Fibroblast of lung (primary cell): ENCODE measurements around the gene SEMA5A. TPM values are rescaled to one million over a fixed set of nuclear protein-coding genes. Genes with fewer than 3 reads are reported as not detected.

Experiments
- DNase-seq, 2 donors: peaks; one replicate each; pipeline versions ENCODE4 v3.0.0 to v3.0.0-alpha.2; 2010; ENCODE audit warnings: low read depth in 2 of 2
- H2AFZ ChIP-seq: 2 replicates; pipeline ENCODE4 v1.5.1; 2012; ENCODE audit warnings: low read length, control low read depth, inconsistent platforms
- H3K27ac ChIP-seq: 2 replicates; pipeline ENCODE4 v1.5.1; 2011; ENCODE audit warnings: low read length, control low read depth; ENCODE audit not compliant: insufficient read depth
- H3K27me3 ChIP-seq: 2 replicates; pipeline ENCODE4 v1.5.1; 2011; ENCODE audit warnings: mild to moderate bottlenecking, low read length; ENCODE audit not compliant: control insufficient read depth, insufficient read depth
- H3K36me3 ChIP-seq: 2 replicates; pipeline ENCODE4 v1.5.1; 2011; ENCODE audit warnings: low read length; ENCODE audit not compliant: control insufficient read depth, insufficient read depth
- H3K4me1 ChIP-seq: 2 replicates; pipeline ENCODE4 v1.5.1; 2011; ENCODE audit warnings: low read length; ENCODE audit not compliant: control insufficient read depth, insufficient read depth; ENCODE audit errors: extremely low read depth
- H3K4me2 ChIP-seq: 2 replicates; pipeline ENCODE4 v1.5.1; 2011; ENCODE audit warnings: low read length, control low read depth; ENCODE audit not compliant: insufficient read depth; ENCODE audit errors: extremely low read depth
- H3K4me3 ChIP-seq, 4 experiments: fragments of 200-600 bp in 1 of 4; sonication (generic) in 1 of 4; replicated peaks in 1 of 4; 2 replicates each; pipeline ENCODE4 v1.5.1; 2011 to 2016; ENCODE audit warnings: low read length in 4 of 4, low read depth in 3 of 4, mild to moderate bottlenecking in 3 of 4, control low read depth in 2 of 4, inconsistent platforms in 1 of 4, mixed read lengths in 1 of 4; ENCODE audit not compliant: insufficient read depth in 1 of 4; ENCODE audit errors: control extremely low read depth in 1 of 4
- H3K79me2 ChIP-seq: 2 replicates; pipeline ENCODE4 v1.5.1; 2012; ENCODE audit warnings: mild to moderate bottlenecking, low read length, inconsistent platforms; ENCODE audit not compliant: control insufficient read depth, insufficient read depth
- H3K9ac ChIP-seq: 2 replicates; pipeline ENCODE4 v1.5.1; 2011; ENCODE audit warnings: mild to moderate bottlenecking, low read length, control low read depth; ENCODE audit not compliant: insufficient read depth
- H3K9me3 ChIP-seq: 2 replicates; pipeline ENCODE4 v1.5.1; 2012; ENCODE audit warnings: low read depth, low read length; ENCODE audit not compliant: control insufficient read depth, insufficient read depth
- H4K20me1 ChIP-seq: 2 replicates; pipeline ENCODE4 v1.5.1; 2011; ENCODE audit warnings: low read length; ENCODE audit not compliant: control insufficient read depth, insufficient read depth; ENCODE audit errors: extremely low read depth
- EZH2 ChIP-seq: IDR thresholded peaks from 2 replicates; pipeline ENCODE4 v1.5.1; 2012; ENCODE audit warnings: low read length, control low read depth, mild to moderate bottlenecking; ENCODE audit errors: missing control alignments
- polyA plus RNA-seq, 2 donors: library from polyadenylated mRNA; depleted of rRNA in 1 of 2; stranded (reverse) in 1 of 2; unstranded in 1 of 2; fragments of >200 nt; gene quantifications; 2 replicates each; pipeline ENCODE4 v1.2.1, GENCODE V29; 2011 to 2012; ENCODE audit warnings: missing spikeins in 1 of 2
- total RNA-seq: library from RNA; depleted of rRNA; stranded (reverse); fragments of >200 nt; gene quantifications from 2 replicates; pipeline ENCODE4 v1.2.1, GENCODE V29; 2014
- TF ChIP-seq, protein P1 (sequence below), 2 donors: IDR thresholded peaks in 1 of 2; conservative IDR thresholded peaks in 1 of 2; 1 replicate in 1 of 2; 2 replicates in 1 of 2; pipeline ENCODE4 v1.5.1; 2011 to 2012; ENCODE audit warnings: low read length in 2 of 2, control low read depth in 1 of 2, inconsistent platforms in 1 of 2, low read depth in 1 of 2, mild to moderate bottlenecking in 1 of 2

SEMA5A gene
- total and polyA plus RNA-seq, 2 donors (not counting 1 experiment from before 2014, with no cell fraction given): 30.6 to 49.0 TPM

DNA sequence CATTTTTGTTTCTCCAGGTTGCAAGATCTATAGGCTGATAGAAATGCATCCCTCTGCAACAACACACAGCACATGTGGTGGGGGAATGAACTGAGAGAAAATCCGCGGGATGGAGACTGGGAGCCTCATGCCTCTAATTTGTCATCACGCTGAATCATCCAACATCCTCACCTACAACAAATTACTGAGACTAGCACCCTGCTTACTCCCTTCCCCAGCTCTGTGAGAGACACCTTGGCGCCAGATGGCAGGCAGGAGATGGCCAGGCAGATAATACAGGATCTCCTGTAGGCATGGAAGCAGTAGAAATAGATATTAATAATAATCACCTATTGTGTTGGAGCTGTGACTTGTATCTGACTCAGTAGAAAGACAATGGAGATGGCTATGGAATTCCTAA, 276.9 kb downstream of the SEMA5A start:
- H3K36me3 ChIP-seq: no peaks in the 10 kb centered on the region
- peak in 1 of 2 donors; percentile 38 for DNase-seq
- no peak overlapping the region for H3K9ac ChIP-seq
- no peak overlapping the region for H3K4me2 ChIP-seq
- no peak for TF ChIP-seq EZH2
- TF ChIP-seq, protein P1, sequence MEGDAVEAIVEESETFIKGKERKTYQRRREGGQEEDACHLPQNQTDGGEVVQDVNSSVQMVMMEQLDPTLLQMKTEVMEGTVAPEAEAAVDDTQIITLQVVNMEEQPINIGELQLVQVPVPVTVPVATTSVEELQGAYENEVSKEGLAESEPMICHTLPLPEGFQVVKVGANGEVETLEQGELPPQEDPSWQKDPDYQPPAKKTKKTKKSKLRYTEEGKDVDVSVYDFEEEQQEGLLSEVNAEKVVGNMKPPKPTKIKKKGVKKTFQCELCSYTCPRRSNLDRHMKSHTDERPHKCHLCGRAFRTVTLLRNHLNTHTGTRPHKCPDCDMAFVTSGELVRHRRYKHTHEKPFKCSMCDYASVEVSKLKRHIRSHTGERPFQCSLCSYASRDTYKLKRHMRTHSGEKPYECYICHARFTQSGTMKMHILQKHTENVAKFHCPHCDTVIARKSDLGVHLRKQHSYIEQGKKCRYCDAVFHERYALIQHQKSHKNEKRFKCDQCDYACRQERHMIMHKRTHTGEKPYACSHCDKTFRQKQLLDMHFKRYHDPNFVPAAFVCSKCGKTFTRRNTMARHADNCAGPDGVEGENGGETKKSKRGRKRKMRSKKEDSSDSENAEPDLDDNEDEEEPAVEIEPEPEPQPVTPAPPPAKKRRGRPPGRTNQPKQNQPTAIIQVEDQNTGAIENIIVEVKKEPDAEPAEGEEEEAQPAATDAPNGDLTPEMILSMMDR (conservative IDR thresholded peaks at IDR 0.05 in 1 of 2, IDR thresholded peaks at IDR 0.05 in 1 of 2; ENCODE audit: low read depth in 1 of 2, low read length in 2 of 2): no peak
- H3K4me1 ChIP-seq: peaks cover 6% of the 10 kb centered on the region
- no peaks in the 10 kb centered on the region for H3K9me3 ChIP-seq
- no peaks in the 10 kb centered on the region for H3K27me3 ChIP-seq
- no peak overlapping the region for H3K27ac ChIP-seq
- H2AFZ ChIP-seq: no peak overlapping the region
- H3K79me2 ChIP-seq: no peaks in the 10 kb centered on the region
- no peak overlapping the region for H3K4me3 ChIP-seq
- no peaks in the 10 kb centered on the region for H4K20me1 ChIP-seq

DNA sequence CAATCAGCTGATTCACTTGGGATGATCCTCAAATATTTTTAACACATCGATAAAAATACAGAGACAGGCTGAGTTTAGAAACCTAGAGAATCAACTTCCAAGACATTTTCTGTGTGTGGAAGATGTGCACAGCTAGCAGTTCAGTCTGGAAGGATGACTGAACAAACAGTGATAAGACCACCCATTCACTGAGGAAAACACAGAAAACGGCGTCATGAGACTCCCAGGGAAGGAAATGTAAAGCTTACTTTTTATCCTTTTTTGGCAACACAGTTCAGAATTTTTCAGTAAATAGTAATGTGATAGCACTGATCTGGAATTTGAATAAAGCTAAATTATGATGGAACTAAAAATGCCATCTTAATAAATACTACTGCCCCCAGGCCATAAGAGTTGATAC, 277.6 kb downstream of the SEMA5A start:
- peaks cover 6% of the 10 kb centered on the region for H3K4me1 ChIP-seq
- H3K9me3 ChIP-seq: no peaks in the 10 kb centered on the region
- H3K27ac ChIP-seq: no peak overlapping the region
- H3K4me3 ChIP-seq: no peak overlapping the region
- peak in 1 of 2 donors; percentile 11 for DNase-seq
- no peak for TF ChIP-seq EZH2
- TF ChIP-seq, protein P1 (conservative IDR thresholded peaks at IDR 0.05 in 1 of 2, IDR thresholded peaks at IDR 0.05 in 1 of 2; ENCODE audit: low read depth in 1 of 2, low read length in 2 of 2): no peak
- H3K79me2 ChIP-seq: no peaks in the 10 kb centered on the region
- no peaks in the 10 kb centered on the region for H3K27me3 ChIP-seq
- H4K20me1 ChIP-seq: no peaks in the 10 kb centered on the region
- H3K4me2 ChIP-seq: no peak overlapping the region
- no peak overlapping the region for H3K9ac ChIP-seq
- H2AFZ ChIP-seq: no peak overlapping the region
- H3K36me3 ChIP-seq: no peaks in the 10 kb centered on the region

DNA sequence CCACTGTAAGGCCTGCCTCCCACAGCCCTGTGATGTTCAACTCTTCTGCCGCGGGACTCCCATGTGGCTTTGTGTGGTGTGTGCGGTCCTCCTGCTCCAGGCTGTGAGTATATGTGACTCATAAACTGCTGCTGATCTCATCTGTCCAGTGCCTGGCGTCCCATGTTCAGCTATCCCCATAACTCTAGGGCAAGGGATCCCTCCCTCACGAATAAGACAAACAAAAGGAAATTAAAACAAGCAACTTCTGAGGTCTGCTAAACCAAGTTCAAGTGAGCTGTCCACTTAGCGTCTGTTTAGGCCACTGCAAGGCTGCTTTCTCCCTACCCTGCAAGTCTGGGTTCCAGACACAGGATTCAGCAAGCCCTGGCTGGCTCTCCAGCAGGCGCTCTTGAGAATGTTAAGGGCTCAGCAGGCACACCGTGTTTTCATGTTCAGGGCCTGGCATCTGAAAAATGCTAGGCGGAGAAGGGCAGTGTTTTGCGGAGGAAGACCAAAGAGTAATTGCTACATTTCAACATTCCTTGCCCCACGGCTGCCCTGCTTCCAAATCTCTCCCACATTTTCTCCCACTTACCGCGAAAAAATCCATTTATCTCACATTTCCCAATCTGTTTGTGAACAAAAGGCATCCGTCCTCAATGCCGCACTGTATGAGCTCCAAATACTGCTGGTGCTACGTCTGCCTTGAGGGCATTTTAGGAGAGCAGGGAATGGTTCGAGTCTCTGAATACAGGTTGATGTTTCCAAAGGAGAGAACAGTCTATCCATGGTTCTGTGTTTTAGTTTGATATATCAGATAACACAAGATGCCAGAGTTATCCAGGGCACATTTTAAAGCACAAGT, 280.2 kb downstream of the SEMA5A start:
- peak overlapping the region in 1 of 4 experiments; percentile 6 for H3K4me3 ChIP-seq
- H3K9ac ChIP-seq: no peak overlapping the region
- no peaks in the 10 kb centered on the region for H3K9me3 ChIP-seq
- no peak overlapping the region for H2AFZ ChIP-seq
- no peaks in the 10 kb centered on the region for H3K27me3 ChIP-seq
- H3K4me2 ChIP-seq: peak overlapping the region; percentile 64
- peak; percentile 91 to 97 for DNase-seq
- H3K36me3 ChIP-seq: no peaks in the 10 kb centered on the region
- peaks cover 6% of the 10 kb centered on the region for H3K4me1 ChIP-seq
- H3K27ac ChIP-seq: peak overlapping the region; percentile 61
- no peaks in the 10 kb centered on the region for H3K79me2 ChIP-seq
- no peaks in the 10 kb centered on the region for H4K20me1 ChIP-seq
- TF ChIP-seq EZH2: no peak
- TF ChIP-seq, protein P1 (conservative IDR thresholded peaks at IDR 0.05 in 1 of 2, IDR thresholded peaks at IDR 0.05 in 1 of 2; ENCODE audit: low read depth in 1 of 2, low read length in 2 of 2): no peak
